Upper lobe of left lung (tissue), 4 donors: ENCODE results near the gene ARHGAP12.

Experiments
- CTCF ChIP-seq, 6 experiments: fragments of 450-650 bp in 4 of 6; fragments of 200-600 bp in 2 of 6; sonication (generic) in 2 of 6; IDR thresholded peaks; one replicate each; pipeline ENCODE4 v1.5.1; 2016 to 2019; ENCODE audit warnings: antibody characterized with exemption in 6 of 6
- EP300 ChIP-seq, 4 donors: sonication (generic); formaldehyde crosslinking; IDR thresholded peaks; one replicate each; pipeline ENCODE4 v1.5.1; 2017; ENCODE audit warnings: antibody characterized with exemption in 4 of 4, control low read depth in 2 of 4
- POLR2A ChIP-seq, 4 donors: fragments of 450-650 bp; IDR thresholded peaks; one replicate each; pipeline ENCODE4 v1.5.1; 2016 to 2017; ENCODE audit warnings: antibody characterized with exemption in 4 of 4, mild to moderate bottlenecking in 2 of 4
- POLR2AphosphoS5 ChIP-seq, 2 donors: sonication (generic); formaldehyde crosslinking; IDR thresholded peaks; one replicate each; pipeline ENCODE4 v1.5.1; 2017; ENCODE audit warnings: antibody characterized with exemption in 2 of 2

DNA sequence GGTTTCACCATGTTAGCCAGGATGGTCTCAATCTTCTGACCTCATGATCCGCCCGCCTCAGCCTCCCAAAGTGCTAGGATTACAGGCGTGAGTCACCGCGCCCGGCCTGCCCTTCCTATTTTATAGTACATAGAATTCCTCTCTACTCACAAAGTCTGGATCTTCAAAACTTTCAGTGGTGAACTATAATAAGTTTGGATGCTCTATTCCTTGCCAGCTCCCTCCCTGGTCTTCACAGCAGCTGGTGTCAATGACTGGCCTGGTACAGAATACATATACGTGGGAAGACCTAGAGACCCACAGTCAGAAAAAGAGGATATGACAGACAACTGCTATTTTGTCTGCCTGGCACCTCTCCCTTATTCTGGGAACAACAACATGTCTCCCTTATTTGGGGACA lies 40.8 kb downstream of the ARHGAP12 start:
- TF ChIP-seq POLR2A (IDR thresholded peaks at IDR 0.05) (no peak), CTCF (IDR thresholded peaks at IDR 0.05) (no peak), POLR2AphosphoS5 (IDR thresholded peaks at IDR 0.05) (no peak), EP300 (IDR thresholded peaks at IDR 0.05) (no peak)
